ENCODE results near the gene ECHS1. TPM values are rescaled to one million over a fixed set of nuclear protein-coding genes. Genes with fewer than 3 reads are reported as not detected.

The ECHS1 gene
- polyA plus RNA-seq, 1 of the 3 experiments (the other 2 are of a cell fraction) = 97.8 TPM

DNA sequence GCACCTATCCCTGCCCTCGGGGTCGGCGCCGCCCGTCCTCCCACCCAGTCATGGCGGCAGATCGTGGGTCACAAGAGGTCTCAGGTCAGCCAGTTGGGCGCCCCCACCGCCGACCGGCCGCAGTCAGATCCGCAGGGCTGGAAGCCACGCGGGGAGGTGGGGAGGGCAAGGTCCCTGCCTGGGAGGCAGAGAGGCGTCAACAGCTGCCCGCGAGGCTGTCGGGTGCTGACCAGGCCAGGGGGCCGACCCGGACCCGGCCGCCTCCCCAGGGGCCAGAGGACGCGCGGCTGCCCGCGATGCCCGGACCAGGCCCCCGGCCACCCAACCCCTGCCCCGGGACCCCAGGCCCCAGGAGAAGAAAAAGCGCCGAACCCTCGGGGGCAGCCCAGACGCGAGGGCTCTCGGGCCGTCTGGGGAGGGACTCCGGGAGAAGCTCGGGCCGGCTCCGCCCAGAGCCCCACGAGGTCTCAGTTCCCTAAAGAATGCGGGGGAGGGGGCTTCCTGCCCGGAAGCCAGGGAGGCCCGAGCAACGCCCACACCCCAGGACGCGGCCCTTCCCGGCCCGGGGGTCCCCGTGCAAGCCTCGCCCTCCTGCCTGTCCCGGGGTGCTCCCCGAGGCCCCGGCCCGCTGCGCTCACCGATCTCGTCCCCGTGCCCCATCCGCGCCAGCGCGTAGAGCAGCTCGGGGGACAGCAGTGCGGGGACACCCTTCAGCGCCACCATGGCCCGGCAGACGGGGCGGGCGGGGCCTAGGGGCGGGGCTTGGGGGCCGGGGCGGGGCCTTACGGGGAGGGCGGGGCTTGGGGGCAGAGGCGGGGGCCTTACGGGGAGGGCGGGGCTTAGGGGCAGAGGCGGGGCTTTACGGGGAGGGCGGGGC lies 15.6 kb downstream of the ECHS1 start, which contains the start of gene FUOM:
Gene FUOM, minus strand, starts transcription at position 735 of the 877 bp plus-strand sequence. Its CDS starts 12 bp downstream, at position 723.
- H3K36me3 ChIP-seq (replicated peaks in 1 of 2; ENCODE audit: control insufficient read depth in 1 of 2, insufficient read depth in 2 of 2, low read length in 1 of 2) = peaks cover 6 to 11% of the 10 kb centered on the region in 2 experiments
- H3K9ac ChIP-seq = peak within 1 kb of the TSS; percentile 63
- peak within 1 kb of the TSS in 1 of 2 experiments; percentile 43; a peak in 1 of 4 replicates for H3K27ac ChIP-seq (ENCODE audit: low read depth in 2 of 2, low read length in 1 of 2)
- H4K20me1 ChIP-seq (ENCODE audit: insufficient read depth) = no peaks in the 10 kb centered on the region
- no peaks in the 10 kb centered on the region for H3F3A ChIP-seq (replicated peaks; ENCODE audit: insufficient read depth)
- peaks cover 0 to 36% of the 10 kb centered on the region in 2 experiments; a peak in 1 of 4 replicates for H3K4me1 ChIP-seq (ENCODE audit: control insufficient read depth in 1 of 2, insufficient read depth in 2 of 2, low read depth in 1 of 2, low read length in 1 of 2)
- peak; percentile 15; the same call in 1 of the 2 replicates for TF ChIP-seq MXI1 (IDR thresholded peaks at IDR 0.05; ENCODE audit: low read depth, low read length)
- TF ChIP-seq SIN3A (IDR thresholded peaks at IDR 0.05; ENCODE audit: borderline replicate concordance, low read depth, low read length) = 0 out of 2 replicates have a peak, but pooled peaks have one; percentile 5
- no peak for TF ChIP-seq RFX5 (IDR thresholded peaks at IDR 0.05; ENCODE audit: low read length)
- TF ChIP-seq GABPA (IDR thresholded peaks at IDR 0.05; ENCODE audit: low read depth) = no peak
- no peak for TF ChIP-seq JUND (IDR thresholded peaks at IDR 0.05)
- TF ChIP-seq RXRA (IDR thresholded peaks at IDR 0.05; ENCODE audit: borderline replicate concordance, low read depth) = no peak
- TF ChIP-seq, protein P1, sequence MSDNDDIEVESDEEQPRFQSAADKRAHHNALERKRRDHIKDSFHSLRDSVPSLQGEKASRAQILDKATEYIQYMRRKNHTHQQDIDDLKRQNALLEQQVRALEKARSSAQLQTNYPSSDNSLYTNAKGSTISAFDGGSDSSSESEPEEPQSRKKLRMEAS (IDR thresholded peaks at IDR 0.05; ENCODE audit: low read depth) = peak; percentile 61; the same call in 1 of the 2 replicates
- ChIA-PET CTCF (interaction anchor here (1.2 to 9.1 kb wide), 3 partner anchors 21 to 31 kb away, joined by 3 to 73 read pairs (median 4); partner anchors contain the start of gene CALY), POLR2A (interaction anchor here (0.8 to 1.0 kb wide), 2 partner anchors 10 to 33 kb away, joined by 3 read pairs; no protein-coding TSS in a partner anchor)
- no peaks in the 10 kb centered on the region for H3K79me2 ChIP-seq (ENCODE audit: insufficient read depth)
- no peaks in the 10 kb centered on the region for H3K27me3 ChIP-seq (ENCODE audit: insufficient read depth)
- H3K9me2 ChIP-seq = no peaks in the 10 kb centered on the region
- peak within 1 kb of the TSS; percentile 63; the same call in 1 of the 2 replicates for H2AFZ ChIP-seq (ENCODE audit: low read depth)
- DNase-seq = peak; percentile 99
- peak within 1 kb of the TSS; percentile 76 for H3K4me2 ChIP-seq
- WGBS (ENCODE audit: low lambda C conversion rate) = 5% methylated on average over 4 of the region's 83 CpGs
- H3K9me3 ChIP-seq = no peaks in the 10 kb centered on the region
- peak within 1 kb of the TSS; percentile 58 to 59 for H3K4me3 ChIP-seq (ENCODE audit: low read depth in 2 of 2, low read length in 1 of 2)

DNA sequence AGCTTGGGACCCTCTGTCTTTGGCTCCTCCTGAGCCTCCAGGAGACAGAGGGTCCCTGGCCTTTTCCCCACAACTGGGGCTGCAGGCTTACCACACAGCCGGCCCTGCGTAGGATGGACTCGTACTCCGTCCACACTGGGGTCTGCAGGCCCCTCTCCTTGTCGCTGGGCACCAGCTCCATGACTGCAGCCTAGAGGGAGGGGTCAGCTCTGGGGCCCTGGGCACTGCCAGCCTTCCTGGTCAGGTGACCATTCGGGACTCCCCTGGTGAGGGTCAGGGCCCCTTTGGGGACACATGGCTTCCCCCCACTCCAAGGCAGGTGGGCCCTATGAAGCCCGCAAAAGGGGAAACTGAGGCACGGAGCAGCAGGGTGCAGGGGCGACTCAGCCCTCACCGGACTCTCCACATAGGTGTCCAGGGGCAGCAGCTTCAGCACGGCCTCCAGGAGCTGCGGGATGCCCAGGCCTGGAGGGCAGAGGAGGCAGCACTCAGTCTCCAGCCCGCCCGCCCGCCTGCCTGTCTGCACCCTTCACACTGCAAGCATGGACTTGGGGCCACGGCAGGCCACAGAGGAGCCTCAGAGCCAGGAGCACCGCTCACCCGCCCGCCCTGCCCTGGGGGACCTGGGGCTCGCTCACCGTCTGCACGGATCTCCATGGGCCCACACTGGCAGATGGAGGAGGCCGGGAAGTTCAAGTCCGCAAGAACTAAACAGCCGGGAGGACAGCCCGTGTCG lies 16.4 kb downstream of the ECHS1 start:
- WGBS (ENCODE audit: low lambda C conversion rate) = 63% methylated on average over 14 of the region's 27 CpGs
- POLR2A ChIA-PET = interaction anchor here (1.0 kb wide), 1 partner anchor 34 kb away, joined by 3 read pairs; no protein-coding TSS in a partner anchor
- H4K20me1 ChIP-seq (ENCODE audit: insufficient read depth) = no peaks in the 10 kb centered on the region
- no peak for TF ChIP-seq FOXM1 (IDR thresholded peaks at IDR 0.05; ENCODE audit: low read depth)
- no peak for TF ChIP-seq GABPA (IDR thresholded peaks at IDR 0.05; ENCODE audit: low read depth)
- TF ChIP-seq, protein P2, sequence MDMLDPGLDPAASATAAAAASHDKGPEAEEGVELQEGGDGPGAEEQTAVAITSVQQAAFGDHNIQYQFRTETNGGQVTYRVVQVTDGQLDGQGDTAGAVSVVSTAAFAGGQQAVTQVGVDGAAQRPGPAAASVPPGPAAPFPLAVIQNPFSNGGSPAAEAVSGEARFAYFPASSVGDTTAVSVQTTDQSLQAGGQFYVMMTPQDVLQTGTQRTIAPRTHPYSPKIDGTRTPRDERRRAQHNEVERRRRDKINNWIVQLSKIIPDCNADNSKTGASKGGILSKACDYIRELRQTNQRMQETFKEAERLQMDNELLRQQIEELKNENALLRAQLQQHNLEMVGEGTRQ (IDR thresholded peaks at IDR 0.05; ENCODE audit: borderline replicate concordance, low read depth, low read length) = no peak
- TF ChIP-seq, protein P3, sequence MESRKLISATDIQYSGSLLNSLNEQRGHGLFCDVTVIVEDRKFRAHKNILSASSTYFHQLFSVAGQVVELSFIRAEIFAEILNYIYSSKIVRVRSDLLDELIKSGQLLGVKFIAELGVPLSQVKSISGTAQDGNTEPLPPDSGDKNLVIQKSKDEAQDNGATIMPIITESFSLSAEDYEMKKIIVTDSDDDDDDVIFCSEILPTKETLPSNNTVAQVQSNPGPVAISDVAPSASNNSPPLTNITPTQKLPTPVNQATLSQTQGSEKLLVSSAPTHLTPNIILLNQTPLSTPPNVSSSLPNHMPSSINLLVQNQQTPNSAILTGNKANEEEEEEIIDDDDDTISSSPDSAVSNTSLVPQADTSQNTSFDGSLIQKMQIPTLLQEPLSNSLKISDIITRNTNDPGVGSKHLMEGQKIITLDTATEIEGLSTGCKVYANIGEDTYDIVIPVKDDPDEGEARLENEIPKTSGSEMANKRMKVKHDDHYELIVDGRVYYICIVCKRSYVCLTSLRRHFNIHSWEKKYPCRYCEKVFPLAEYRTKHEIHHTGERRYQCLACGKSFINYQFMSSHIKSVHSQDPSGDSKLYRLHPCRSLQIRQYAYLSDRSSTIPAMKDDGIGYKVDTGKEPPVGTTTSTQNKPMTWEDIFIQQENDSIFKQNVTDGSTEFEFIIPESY (IDR thresholded peaks at IDR 0.05; ENCODE audit: borderline replicate concordance, low read depth) = no peak
- no peak for TF ChIP-seq SMC3 (IDR thresholded peaks at IDR 0.05; ENCODE audit: low read depth, low read length)
- no peak for TF ChIP-seq ELF1 (IDR thresholded peaks at IDR 0.05)
- no peak for TF ChIP-seq TCF12 (IDR thresholded peaks at IDR 0.05)
- no peak for TF ChIP-seq TEAD4 (IDR thresholded peaks at IDR 0.05; ENCODE audit: borderline replicate concordance, insufficient read depth)
- no peak for TF ChIP-seq RXRA (IDR thresholded peaks at IDR 0.05; ENCODE audit: borderline replicate concordance, low read depth)
- TF ChIP-seq GATA2 (CRISPR knock-in tag; IDR thresholded peaks at IDR 0.05) = no peak
- no peak for TF ChIP-seq EP300 (IDR thresholded peaks at IDR 0.05; ENCODE audit: borderline replicate concordance in 1 of 2, low read depth in 1 of 2, low read length in 1 of 2)
- TF ChIP-seq YY1 (IDR thresholded peaks at IDR 0.05; ENCODE audit: low read depth) = no peak
- TF ChIP-seq, protein P4, sequence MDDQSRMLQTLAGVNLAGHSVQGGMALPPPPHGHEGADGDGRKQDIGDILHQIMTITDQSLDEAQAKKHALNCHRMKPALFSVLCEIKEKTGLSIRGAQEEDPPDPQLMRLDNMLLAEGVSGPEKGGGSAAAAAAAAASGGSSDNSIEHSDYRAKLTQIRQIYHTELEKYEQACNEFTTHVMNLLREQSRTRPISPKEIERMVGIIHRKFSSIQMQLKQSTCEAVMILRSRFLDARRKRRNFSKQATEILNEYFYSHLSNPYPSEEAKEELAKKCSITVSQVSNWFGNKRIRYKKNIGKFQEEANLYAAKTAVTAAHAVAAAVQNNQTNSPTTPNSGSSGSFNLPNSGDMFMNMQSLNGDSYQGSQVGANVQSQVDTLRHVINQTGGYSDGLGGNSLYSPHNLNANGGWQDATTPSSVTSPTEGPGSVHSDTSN (IDR thresholded peaks at IDR 0.05) = no peak
- TF ChIP-seq RCOR1 (IDR thresholded peaks at IDR 0.05; ENCODE audit: low read length) = no peak
- TF ChIP-seq RFX5 (IDR thresholded peaks at IDR 0.05; ENCODE audit: low read length) = no peak
- no peak for TF ChIP-seq EZH2phosphoT487 (IDR thresholded peaks at IDR 0.05; ENCODE audit: borderline replicate concordance, low read depth)

More for the DNA sequence above, 16.4 kb downstream of the ECHS1 start:
- DNase-seq = no peak
- CTCF ChIA-PET = interaction anchor here (1.2 to 9.1 kb wide), 2 partner anchors 20 to 28 kb away, joined by 3 to 73 read pairs; partner anchors contain the start of gene CALY
- H3K4me3 ChIP-seq (ENCODE audit: low read depth in 2 of 2, low read length in 1 of 2) = peak overlapping the region; percentile 58 to 59
- peaks cover 0 to 36% of the 10 kb centered on the region in 2 experiments; a peak in 1 of 4 replicates for H3K4me1 ChIP-seq (ENCODE audit: control insufficient read depth in 1 of 2, insufficient read depth in 2 of 2, low read depth in 1 of 2, low read length in 1 of 2)
- H3K27ac ChIP-seq (ENCODE audit: low read depth in 2 of 2, low read length in 1 of 2) = no peak overlapping the region; a peak in 1 of 4 replicates
- no peaks in the 10 kb centered on the region for H3K27me3 ChIP-seq (ENCODE audit: insufficient read depth)
- peak overlapping the region; percentile 76 for H3K4me2 ChIP-seq
- peak overlapping the region; percentile 63; the same call in 1 of the 2 replicates for H2AFZ ChIP-seq (ENCODE audit: low read depth)
- no peaks in the 10 kb centered on the region for H3F3A ChIP-seq (replicated peaks; ENCODE audit: insufficient read depth)
- no peaks in the 10 kb centered on the region for H3K9me2 ChIP-seq
- peak overlapping the region; percentile 63 for H3K9ac ChIP-seq
- no peaks in the 10 kb centered on the region for H3K9me3 ChIP-seq
- H3K79me2 ChIP-seq (ENCODE audit: insufficient read depth) = no peaks in the 10 kb centered on the region
- H3K36me3 ChIP-seq (replicated peaks in 1 of 2; ENCODE audit: control insufficient read depth in 1 of 2, insufficient read depth in 2 of 2, low read length in 1 of 2) = peaks cover under 1 to 3% of the 10 kb centered on the region in 2 experiments
